ENCODE data around the gene GRK2. TPM values are rescaled to one million over a fixed set of nuclear protein-coding genes. Genes with fewer than 3 reads are reported as not detected.

The GRK2 gene
- total and polyA plus RNA-seq, 9 of the 15 experiments (the other 6 are each of a cell fraction or from before 2014, with no cell fraction given), result 0.24 to 95.8 (median 56.5) TPM

- TF ChIP-seq CTCF (IDR thresholded peaks at IDR 0.05 in 2 of 3, conservative IDR thresholded peaks at IDR 0.05 in 1 of 3; ENCODE audit: insufficient read depth in 2 of 3, low read depth in 1 of 3, low read length in 3 of 3) (0 out of 6 replicates have a peak, but pooled peaks of 2 of the 3 experiments have one; percentile 5 to 20), SMARCA5 (IDR thresholded peaks at IDR 0.05) (no peak), BHLHE40 (IDR thresholded peaks at IDR 0.05; ENCODE audit: low read length) (no peak), GABPA (tag; conservative IDR thresholded peaks at IDR 0.05; ENCODE audit: low read depth) (no peak), USF2 (CRISPR knock-in tag; IDR thresholded peaks at IDR 0.05) (no peak), TGIF2 (CRISPR knock-in tag; IDR thresholded peaks at IDR 0.05) (no peak), KDM4B (IDR thresholded peaks at IDR 0.05; ENCODE audit: borderline replicate concordance in 2 of 2, low read depth in 1 of 2) (no peak), POLR2B (IDR thresholded peaks at IDR 0.05; ENCODE audit: low read depth, partially characterized antibody) (peak; percentile 24), NCOR1 (IDR thresholded peaks at IDR 0.05) (no peak), ZBTB40 (IDR thresholded peaks at IDR 0.05) (no peak), ZBTB40 (CRISPR knock-in tag; IDR thresholded peaks at IDR 0.05) (no peak), PHB2 (IDR thresholded peaks at IDR 0.05; ENCODE audit: low read depth) (no peak), SAFB2 (IDR thresholded peaks at IDR 0.05; ENCODE audit: borderline replicate concordance, low read depth, low read length, severe bottlenecking) (no peak), RBM34 (IDR thresholded peaks at IDR 0.05; ENCODE audit: borderline replicate concordance, insufficient read depth, low read length) (no peak), CREBBP (IDR thresholded peaks at IDR 0.05; ENCODE audit: low read depth, low read length) (no peak), NFATC3 (IDR thresholded peaks at IDR 0.05) (no peak), ZNF282 (CRISPR knock-in tag; IDR thresholded peaks at IDR 0.05) (no peak)
These were observed 20.5 kb downstream of the GRK2 start (continued) for GRCh38 chr11:67286621-67287333.

All from K562 (cell line).